Tibial artery (tissue), 4 donors: ENCODE results near the gene SV2B.

Experiments used
- DNase-seq, 2 donors: peaks; one replicate each; pipeline ENCODE4 v3.0.0-alpha.2; 2019
- H3K27ac ChIP-seq, 2 donors: fragments of 200-600 bp; sonication (generic) in 1 of 2; 1 replicate in 1 of 2; 2 replicates in 1 of 2; pipeline ENCODE4 v1.5.1; 2018 to 2019; ENCODE audit warnings: mild to moderate bottlenecking in 1 of 2
- H3K27me3 ChIP-seq, 2 donors: fragments of 200-600 bp; sonication (generic) in 1 of 2; one replicate each; pipeline versions ENCODE4 v1.5.1 to v1.6.0; 2016 to 2019
- H3K36me3 ChIP-seq, 3 donors: fragments of 200-600 bp; sonication (generic) in 2 of 3; one replicate each; pipeline ENCODE4 v1.5.1; 2016 to 2019; ENCODE audit warnings: mild to moderate bottlenecking in 2 of 3
- H3K4me1 ChIP-seq, 4 donors: fragments of 200-600 bp; sonication (generic) in 2 of 4; 1 replicate in 3 of 4; 2 replicates in 1 of 4; pipeline ENCODE4 v1.5.1; 2016 to 2019
- H3K4me3 ChIP-seq, 2 donors: fragments of 200-600 bp; sonication (generic) in 1 of 2; 1 replicate in 1 of 2; 2 replicates in 1 of 2; pipeline ENCODE4 v1.5.1; 2018 to 2019; ENCODE audit warnings: mild to moderate bottlenecking in 2 of 2
- H3K9me3 ChIP-seq, 3 donors: fragments of 200-600 bp; sonication (generic) in 1 of 3; one replicate each; pipeline ENCODE4 v1.5.1; 2016 to 2019
- intact Hi-C: fragments of 100-400 bp; cut with DNase I; formaldehyde crosslinking; loops from one replicate; pipeline ENCODE4 v1.15.0; 2023; ENCODE audit warnings: low total_unique reads
- TF ChIP-seq, protein P1 (sequence below), 2 experiments: fragments of 200-600 bp in 1 of 2; fragments of 450-650 bp in 1 of 2; IDR thresholded peaks; one replicate each; pipeline ENCODE4 v1.5.1; 2017 to 2019; ENCODE audit warnings: antibody characterized with exemption in 2 of 2, mild to moderate bottlenecking in 1 of 2, moderate library complexity in 1 of 2

SV2B gene

GRCh38 chr15:91099995-91100813 lies at the start of gene SV2B:
TSS of gene SV2B (plus strand) at chr15:91100257. CDS start at chr15:91226264, 126,007 bp downstream.
- Histone ChIP-seq H3K27ac (no peak within 1 kb of the TSS), H3K27me3 (peaks cover 0 to 57% of the 10 kb centered on the region in 2 donors), H3K4me3 (peak within 1 kb of the TSS; percentile 34 to 46), H3K4me1 (peaks cover 0 to 21% (median 12%) of the 10 kb centered on the region in 4 donors), H3K9me3 (no peaks in the 10 kb centered on the region), H3K36me3 (no peaks in the 10 kb centered on the region)
- intact Hi-C loops, result no loop called here
- TF ChIP-seq, protein P1, sequence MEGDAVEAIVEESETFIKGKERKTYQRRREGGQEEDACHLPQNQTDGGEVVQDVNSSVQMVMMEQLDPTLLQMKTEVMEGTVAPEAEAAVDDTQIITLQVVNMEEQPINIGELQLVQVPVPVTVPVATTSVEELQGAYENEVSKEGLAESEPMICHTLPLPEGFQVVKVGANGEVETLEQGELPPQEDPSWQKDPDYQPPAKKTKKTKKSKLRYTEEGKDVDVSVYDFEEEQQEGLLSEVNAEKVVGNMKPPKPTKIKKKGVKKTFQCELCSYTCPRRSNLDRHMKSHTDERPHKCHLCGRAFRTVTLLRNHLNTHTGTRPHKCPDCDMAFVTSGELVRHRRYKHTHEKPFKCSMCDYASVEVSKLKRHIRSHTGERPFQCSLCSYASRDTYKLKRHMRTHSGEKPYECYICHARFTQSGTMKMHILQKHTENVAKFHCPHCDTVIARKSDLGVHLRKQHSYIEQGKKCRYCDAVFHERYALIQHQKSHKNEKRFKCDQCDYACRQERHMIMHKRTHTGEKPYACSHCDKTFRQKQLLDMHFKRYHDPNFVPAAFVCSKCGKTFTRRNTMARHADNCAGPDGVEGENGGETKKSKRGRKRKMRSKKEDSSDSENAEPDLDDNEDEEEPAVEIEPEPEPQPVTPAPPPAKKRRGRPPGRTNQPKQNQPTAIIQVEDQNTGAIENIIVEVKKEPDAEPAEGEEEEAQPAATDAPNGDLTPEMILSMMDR (IDR thresholded peaks at IDR 0.05), result no peak
- DNase-seq, result no peak

DNA sequence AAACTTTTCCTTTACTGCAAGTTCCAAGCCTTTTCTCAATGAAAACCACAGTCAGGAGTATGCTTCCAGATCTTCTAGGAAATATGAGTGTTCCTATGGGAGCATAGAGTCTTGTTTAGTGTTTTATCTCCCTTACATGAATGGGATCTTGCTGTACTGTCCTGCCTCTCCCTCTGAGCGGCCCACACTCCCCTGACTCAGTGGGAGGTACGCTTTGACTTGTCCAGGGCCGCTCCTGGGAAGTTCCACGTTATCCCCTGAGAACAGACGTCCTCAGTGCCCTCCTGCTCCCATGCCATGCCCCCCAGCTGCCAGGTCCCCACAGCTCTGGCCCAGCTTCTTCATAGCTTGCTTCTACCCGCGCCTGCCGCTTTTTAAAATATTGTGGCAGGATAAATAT lies 48.8 kb upstream of the SV2B start:
- no peak overlapping the region for H3K4me3 ChIP-seq
- H3K27ac ChIP-seq, result no peak overlapping the region
- H3K4me1 ChIP-seq, result no peaks in the 10 kb centered on the region
- no peaks in the 10 kb centered on the region for H3K36me3 ChIP-seq
- DNase-seq, result no peak
- H3K9me3 ChIP-seq, result no peaks in the 10 kb centered on the region
- TF ChIP-seq, protein P1 (IDR thresholded peaks at IDR 0.05), result no peak
- intact Hi-C loops, result no loop called here
- H3K27me3 ChIP-seq, result peaks cover 0 to 24% of the 10 kb centered on the region in 2 donors

- TF ChIP-seq, protein P1 (IDR thresholded peaks at IDR 0.05), result no peak
- Histone ChIP-seq H3K27ac (no peak overlapping the region), H3K9me3 (no peaks in the 10 kb centered on the region), H3K36me3 (no peaks in the 10 kb centered on the region), H3K4me3 (no peak overlapping the region), H3K27me3 (peaks cover 0 to 45% of the 10 kb centered on the region in 2 donors), H3K4me1 (no peaks in the 10 kb centered on the region)
- intact Hi-C loops, result no loop called here
- DNase-seq, result no peak
Observed at GRCh38 chr15:91054816-91055215, 45.2 kb upstream of the SV2B start.

- intact Hi-C loops, result no loop called here
- no peak overlapping the region for H3K4me3 ChIP-seq
- no peaks in the 10 kb centered on the region for H3K4me1 ChIP-seq
- TF ChIP-seq, protein P1 (IDR thresholded peaks at IDR 0.05), result peak; percentile 67 to 76
- no peaks in the 10 kb centered on the region for H3K36me3 ChIP-seq
- peaks cover 0 to 45% of the 10 kb centered on the region in 2 donors for H3K27me3 ChIP-seq
- DNase-seq, result peak in 1 of 2 donors; percentile 36
- no peaks in the 10 kb centered on the region for H3K9me3 ChIP-seq
- H3K27ac ChIP-seq, result no peak overlapping the region
Observed at GRCh38 chr15:91055548-91056331, 44.3 kb upstream of the SV2B start.

GRCh38 chr15:91061230-91061629 lies 38.8 kb upstream of the SV2B start:
- no peak overlapping the region for H3K4me3 ChIP-seq
- no peaks in the 10 kb centered on the region for H3K9me3 ChIP-seq
- no peaks in the 10 kb centered on the region for H3K36me3 ChIP-seq
- DNase-seq, result no peak
- intact Hi-C loops, result no loop called here
- H3K27me3 ChIP-seq, result peaks cover 0 to 20% of the 10 kb centered on the region in 2 donors
- TF ChIP-seq, protein P1 (IDR thresholded peaks at IDR 0.05), result no peak
- H3K27ac ChIP-seq, result no peak overlapping the region
- no peaks in the 10 kb centered on the region for H3K4me1 ChIP-seq
